Calu3 (cell line): Measurements from ENCODE around the gene TSSC4. TPM values are rescaled to one million over a fixed set of nuclear protein-coding genes. Genes with fewer than 3 reads are reported as not detected.

Experiments
- BruUV-seq: library from RNA; stranded (reverse); fragments of 400-500 nt; replicated peaks from 2 replicates; lab custom pipeline; 2021; lab: Mats Ljungman, UMichigan
- CTCF ChIA-PET: fragments of 300-600 bp; sonication (Branson Sonifier 250); formaldehyde crosslinking; loops from one replicate; lab custom pipeline; 2022; ENCODE audit warnings: antibody characterized with exemption; lab: Charles Lee
- DNase-seq: peaks from one replicate; pipeline ENCODE4 v3.0.0; 2022
- H3K27ac Mint-ChIP-seq: one replicate; pipeline ENCODE4 v1.8.0; 2022; ENCODE audit warnings: mixed read lengths; ENCODE audit not compliant: unreplicated experiment
- H3K27me3 Mint-ChIP-seq: one replicate; pipeline ENCODE4 v1.8.0; 2022; ENCODE audit warnings: mixed read lengths; ENCODE audit not compliant: unreplicated experiment
- H3K36me3 Mint-ChIP-seq: one replicate; pipeline ENCODE4 v1.8.0; 2022; ENCODE audit warnings: mild to moderate bottlenecking, moderate library complexity, mixed read lengths; ENCODE audit not compliant: insufficient read depth, unreplicated experiment
- H3K4me1 Mint-ChIP-seq: one replicate; pipeline ENCODE4 v1.8.0; 2022; ENCODE audit warnings: mild to moderate bottlenecking, low read depth, mixed read lengths; ENCODE audit not compliant: unreplicated experiment
- H3K4me3 Mint-ChIP-seq: one replicate; pipeline ENCODE4 v1.8.0; 2022; ENCODE audit warnings: mild to moderate bottlenecking, low read depth, moderate library complexity, mixed read lengths; ENCODE audit not compliant: unreplicated experiment
- H3K9me3 Mint-ChIP-seq: one replicate; pipeline ENCODE4 v1.8.0; 2022; ENCODE audit warnings: low read depth, mixed read lengths; ENCODE audit not compliant: unreplicated experiment
- intact Hi-C: fragments of 100-400 bp; cut with micrococcal nuclease; formaldehyde crosslinking; loops from one replicate; pipeline ENCODE4 v1.10.0; 2022; ENCODE audit not compliant: unreplicated experiment
- total RNA-seq: library from RNA; stranded (reverse); gene quantifications from 2 replicates; pipeline ENCODE4 v1.2.3, GENCODE V29; 2022
- TF ChIP-seq, protein P1 (sequence below): fragments of 200-600 bp; IDR thresholded peaks from one replicate; pipeline ENCODE4 v1.8.0; 2022; ENCODE audit warnings: antibody characterized with exemption; ENCODE audit not compliant: unreplicated experiment

The TSSC4 gene
- total RNA-seq, 1 experiment from 2014 or later = 49.4 TPM

DNA sequence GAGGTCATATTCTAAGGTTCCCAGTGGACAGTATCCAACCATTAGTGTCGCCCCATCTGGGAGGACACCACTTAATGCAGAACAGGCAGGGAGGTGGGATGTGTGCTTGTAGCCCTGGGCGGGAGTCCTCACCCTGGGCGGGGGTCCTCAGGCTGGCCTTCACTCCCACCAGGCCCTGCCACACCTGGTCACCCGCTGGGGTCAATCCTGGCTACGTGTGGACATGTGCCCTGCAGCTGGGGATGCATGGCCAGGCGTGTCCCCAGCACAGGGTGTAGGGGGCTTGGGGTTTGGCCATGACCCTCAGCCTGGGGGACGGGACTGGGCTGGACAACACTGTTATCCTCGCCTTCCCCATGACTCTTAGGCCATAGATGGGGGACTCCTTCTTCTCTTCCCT is 25.0 kb downstream of the TSSC4 start:
- no peak for DNase-seq
- no TSS peak for BruUV-seq
- Mint-ChIP-seq H3K4me1 (no peaks in the 10 kb centered on the region), H3K9me3 (no peaks in the 10 kb centered on the region), H3K27ac (no peak overlapping the region), H3K27me3 (peaks cover 34% of the 10 kb centered on the region), H3K36me3 (no peaks in the 10 kb centered on the region), H3K4me3 (no peak overlapping the region)
- TF ChIP-seq, protein P1, sequence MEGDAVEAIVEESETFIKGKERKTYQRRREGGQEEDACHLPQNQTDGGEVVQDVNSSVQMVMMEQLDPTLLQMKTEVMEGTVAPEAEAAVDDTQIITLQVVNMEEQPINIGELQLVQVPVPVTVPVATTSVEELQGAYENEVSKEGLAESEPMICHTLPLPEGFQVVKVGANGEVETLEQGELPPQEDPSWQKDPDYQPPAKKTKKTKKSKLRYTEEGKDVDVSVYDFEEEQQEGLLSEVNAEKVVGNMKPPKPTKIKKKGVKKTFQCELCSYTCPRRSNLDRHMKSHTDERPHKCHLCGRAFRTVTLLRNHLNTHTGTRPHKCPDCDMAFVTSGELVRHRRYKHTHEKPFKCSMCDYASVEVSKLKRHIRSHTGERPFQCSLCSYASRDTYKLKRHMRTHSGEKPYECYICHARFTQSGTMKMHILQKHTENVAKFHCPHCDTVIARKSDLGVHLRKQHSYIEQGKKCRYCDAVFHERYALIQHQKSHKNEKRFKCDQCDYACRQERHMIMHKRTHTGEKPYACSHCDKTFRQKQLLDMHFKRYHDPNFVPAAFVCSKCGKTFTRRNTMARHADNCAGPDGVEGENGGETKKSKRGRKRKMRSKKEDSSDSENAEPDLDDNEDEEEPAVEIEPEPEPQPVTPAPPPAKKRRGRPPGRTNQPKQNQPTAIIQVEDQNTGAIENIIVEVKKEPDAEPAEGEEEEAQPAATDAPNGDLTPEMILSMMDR = no peak
- intact Hi-C loops = no loop called here
- CTCF ChIA-PET = interaction anchor here (4.3 kb wide), 1 partner anchor 106 kb away, joined by 38 read pairs; no protein-coding TSS in a partner anchor

DNA sequence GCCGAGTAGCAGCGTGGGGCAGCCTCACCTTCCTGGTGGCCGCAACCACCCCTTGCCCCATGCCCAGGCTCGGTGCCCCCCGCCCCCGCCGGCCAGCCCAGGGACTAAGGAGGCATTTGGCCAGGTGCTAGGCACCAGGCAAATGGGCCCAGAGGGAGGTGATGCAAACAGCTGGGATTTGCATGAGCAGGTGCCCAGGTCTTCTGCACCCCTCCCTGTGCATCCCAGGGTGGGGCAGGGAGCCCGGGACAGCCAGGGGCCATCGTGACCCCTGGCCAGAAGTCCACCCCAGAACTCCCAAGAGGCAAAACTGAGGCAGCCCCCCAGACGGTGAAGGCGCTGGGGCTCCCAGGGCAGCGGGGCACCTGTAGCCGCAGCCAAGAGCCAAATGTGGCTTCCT is 25.7 kb downstream of the TSSC4 start:
- Mint-ChIP-seq H3K27me3 (peaks cover 34% of the 10 kb centered on the region), H3K9me3 (no peaks in the 10 kb centered on the region), H3K4me1 (no peaks in the 10 kb centered on the region), H3K4me3 (no peak overlapping the region), H3K27ac (no peak overlapping the region), H3K36me3 (no peaks in the 10 kb centered on the region)
- no TSS peak for BruUV-seq
- TF ChIP-seq, protein P1 = no peak
- no peak for DNase-seq
- intact Hi-C loops = no loop called here
- CTCF ChIA-PET = interaction anchor here (4.3 kb wide), 1 partner anchor 105 kb away, joined by 38 read pairs; no protein-coding TSS in a partner anchor

- H3K4me3 Mint-ChIP-seq = no peak overlapping the region
- intact Hi-C loops = no loop called here
- DNase-seq = no peak
- no peaks in the 10 kb centered on the region for H3K4me1 Mint-ChIP-seq
- peaks cover 34% of the 10 kb centered on the region for H3K27me3 Mint-ChIP-seq
- TF ChIP-seq, protein P1 = no peak
- no TSS peak for BruUV-seq
- H3K9me3 Mint-ChIP-seq = no peaks in the 10 kb centered on the region
- H3K36me3 Mint-ChIP-seq = no peaks in the 10 kb centered on the region
- no peak overlapping the region for H3K27ac Mint-ChIP-seq
- CTCF ChIA-PET = interaction anchor here (1.0 to 4.3 kb wide), 2 partner anchors 105 to 465 kb away, joined by 3 to 38 read pairs; no protein-coding TSS in a partner anchor
Measured at GRCh38 chr11:2426826-2427521, 26.4 kb downstream of the TSSC4 start.

GRCh38 chr11:2427721-2428321 is 27.3 kb downstream of the TSSC4 start:
- TF ChIP-seq, protein P1 = no peak
- Mint-ChIP-seq H3K4me1 (no peaks in the 10 kb centered on the region), H3K4me3 (no peak overlapping the region), H3K27ac (no peak overlapping the region), H3K9me3 (no peaks in the 10 kb centered on the region), H3K27me3 (peaks cover 34% of the 10 kb centered on the region), H3K36me3 (no peaks in the 10 kb centered on the region)
- BruUV-seq = no TSS peak
- no peak for DNase-seq
- CTCF ChIA-PET = interaction anchor here (1.0 to 4.3 kb wide), 2 partner anchors 104 to 464 kb away, joined by 3 to 38 read pairs; no protein-coding TSS in a partner anchor
- intact Hi-C loops = loop anchor here (1.0 kb wide), 1 partner anchor 103 kb away; no protein-coding TSS in a partner anchor
